Stimulated activated CD8-positive, alpha-beta memory T cell treated with anti-CD3 and anti-CD28 coated beads, Interleukin-4, amount 100 ng/mL, for 24 hours (primary cell): Measurements from ENCODE around the gene LUC7L2.
"Not testable (repeated sequence)": the region's sequence is repeated elsewhere in the genome, so short reads cannot be mapped to it uniquely, and the experiment has no call there.

Experiments used
- DNase-seq: peaks from one replicate; pipeline ENCODE4 v3.0.0-alpha.2; 2020; ENCODE audit warnings: low read depth

Gene LUC7L2

GRCh38 chr7:139397192-139397591, 37.5 kb downstream of the LUC7L2 start:
- DNase-seq, result no peak

- no peak for DNase-seq
Measured at GRCh38 chr7:139403601-139404000, 43.9 kb downstream of the LUC7L2 start.

- DNase-seq, result no peak
Measured at GRCh38 chr7:139407555-139407954, 47.9 kb downstream of the LUC7L2 start.

- DNase-seq, result not testable (repeated sequence)
Measured at GRCh38 chr7:139414743-139415402, 55.2 kb downstream of the LUC7L2 start.

- DNase-seq, result no peak
Measured at GRCh38 chr7:139416405-139416804, 56.7 kb downstream of the LUC7L2 start.

GRCh38 chr7:139417478-139417877, 57.8 kb downstream of the LUC7L2 start:
- no peak for DNase-seq

- no peak for DNase-seq
Measured at GRCh38 chr7:139421123-139421522, 61.4 kb downstream of the LUC7L2 start.

GRCh38 chr7:139422126-139422525, 62.4 kb downstream of the LUC7L2 start:
- DNase-seq, result no peak

- no peak for DNase-seq
Measured at GRCh38 chr7:139423091-139423490, 63.4 kb downstream of the LUC7L2 start.

- DNase-seq, result no peak
Measured at GRCh38 chr7:139424004-139424403, 64.3 kb downstream of the LUC7L2 start.

- DNase-seq, result not testable (repeated sequence)
Measured at GRCh38 chr7:139425701-139426100, 66.0 kb downstream of the LUC7L2 start.

GRCh38 chr7:139426258-139427028, 66.7 kb downstream of the LUC7L2 start:
- no peak for DNase-seq

- DNase-seq, result no peak
Measured at GRCh38 chr7:139427029-139427420, 67.3 kb downstream of the LUC7L2 start.

GRCh38 chr7:139427788-139428187, 68.1 kb downstream of the LUC7L2 start:
- no peak for DNase-seq

GRCh38 chr7:139429735-139430134, 70.0 kb downstream of the LUC7L2 start:
- DNase-seq, result not testable (repeated sequence)

- DNase-seq, result no peak
Measured at GRCh38 chr7:139430443-139430842, 70.7 kb downstream of the LUC7L2 start.

- no peak for DNase-seq
Measured at GRCh38 chr7:139431010-139431409, 71.3 kb downstream of the LUC7L2 start.

- DNase-seq, result no peak
Measured at GRCh38 chr7:139431459-139431858, 71.8 kb downstream of the LUC7L2 start.

GRCh38 chr7:139436806-139437205, 77.1 kb downstream of the LUC7L2 start:
- no peak for DNase-seq

- no peak for DNase-seq
Measured at GRCh38 chr7:139439375-139439774, 79.7 kb downstream of the LUC7L2 start.

GRCh38 chr7:139441961-139442360, 82.3 kb downstream of the LUC7L2 start:
- DNase-seq, result no peak

- no peak for DNase-seq
Measured at GRCh38 chr7:139446051-139446890, 86.6 kb downstream of the LUC7L2 start.

GRCh38 chr7:139450851-139451250, 91.2 kb downstream of the LUC7L2 start:
- no peak for DNase-seq
